ENCODE measurements around the gene CCDC160. TPM values are rescaled to one million over a fixed set of nuclear protein-coding genes. Genes with fewer than 3 reads are reported as not detected.

CCDC160 gene
- total RNA-seq, 1 experiment from 2014 or later: 1.8 TPM

- DNase-seq (ENCODE audit: low spot score) (no peak), ATAC-seq (peak; percentile 46; the same call in 1 of the 2 replicates)
- Mint-ChIP-seq H3K4me3 (no peak overlapping the region), H3K9me3 (no peaks in the 10 kb centered on the region), H3K4me1 (peaks cover 4% of the 10 kb centered on the region; the same call in 1 of the 2 replicates), H3K36me3 (no peaks in the 10 kb centered on the region), H3K27ac (no peak overlapping the region), H3K27me3 (ENCODE audit: low read depth) (no peaks in the 10 kb centered on the region)
- TF ChIP-seq RELA (CRISPR knock-in tag; IDR thresholded peaks at IDR 0.05; ENCODE audit: borderline replicate concordance): no peak
- no peak for TF ChIP-seq PREB (CRISPR knock-in tag; IDR thresholded peaks at IDR 0.05; ENCODE audit: borderline replicate concordance)
- no peak for TF ChIP-seq USF1 (CRISPR knock-in tag; IDR thresholded peaks at IDR 0.05)
- TF ChIP-seq HMGXB4 (CRISPR knock-in tag; IDR thresholded peaks at IDR 0.05): no peak
- no peak for TF ChIP-seq ZBTB21 (CRISPR knock-in tag; IDR thresholded peaks at IDR 0.05; ENCODE audit: borderline replicate concordance)
- TF ChIP-seq ETV6 (CRISPR knock-in tag; IDR thresholded peaks at IDR 0.05): no peak
- no peak for TF ChIP-seq ZNF232 (CRISPR knock-in tag; IDR thresholded peaks at IDR 0.05)
- no peak for TF ChIP-seq PRRX2 (CRISPR knock-in tag; IDR thresholded peaks at IDR 0.05)
- no peak for TF ChIP-seq CREB1 (CRISPR knock-in tag; IDR thresholded peaks at IDR 0.05)
- no peak for TF ChIP-seq TP53 (CRISPR knock-in tag; IDR thresholded peaks at IDR 0.05)
- no peak for TF ChIP-seq ZNF512 (CRISPR knock-in tag; IDR thresholded peaks at IDR 0.05; ENCODE audit: borderline replicate concordance)
- TF ChIP-seq ELF4 (CRISPR knock-in tag; IDR thresholded peaks at IDR 0.05; ENCODE audit: low read depth): no peak
- TF ChIP-seq NR3C1 (CRISPR knock-in tag; conservative IDR thresholded peaks at IDR 0.05; ENCODE audit: low read depth): no peak
- no peak for TF ChIP-seq FOXK1 (CRISPR knock-in tag; IDR thresholded peaks at IDR 0.05)
- POLR2A ChIA-PET: interaction anchor here (0.6 to 0.8 kb wide), 2 partner anchors 17 to 289 kb away, joined by 3 to 4 read pairs; no protein-coding TSS in a partner anchor
- CTCF ChIA-PET: interaction anchor here (1.0 to 1.7 kb wide), 3 partner anchors 16 to 176 kb away, joined by 3 to 5 read pairs (median 4); no protein-coding TSS in a partner anchor
These were observed 34.4 kb upstream of the CCDC160 start for GRCh38 chrX:134202561-134202960.

- H3K9me3 Mint-ChIP-seq: peaks cover 9% of the 10 kb centered on the region
- CTCF ChIA-PET: no interaction called here
- no peaks in the 10 kb centered on the region; the same call in 1 of the 2 replicates for H3K27me3 Mint-ChIP-seq (ENCODE audit: low read depth)
- DNase-seq (ENCODE audit: low spot score) (no peak), ATAC-seq (no peak)
- H3K4me3 Mint-ChIP-seq: no peak overlapping the region
- POLR2A ChIA-PET: no interaction called here
- H3K27ac Mint-ChIP-seq: no peak overlapping the region
- H3K36me3 Mint-ChIP-seq: peaks cover 3% of the 10 kb centered on the region; the same call in 1 of the 2 replicates
- H3K4me1 Mint-ChIP-seq: peaks cover 4% of the 10 kb centered on the region; the same call in 1 of the 2 replicates
- TF ChIP-seq FOXJ3 (CRISPR knock-in tag; IDR thresholded peaks at IDR 0.05; ENCODE audit: borderline replicate concordance) (no peak), FOXP1 (CRISPR knock-in tag; IDR thresholded peaks at IDR 0.05; ENCODE audit: borderline replicate concordance) (no peak), SMAD3 (CRISPR knock-in tag; IDR thresholded peaks at IDR 0.05; ENCODE audit: borderline replicate concordance) (no peak), MXD4 (CRISPR knock-in tag; IDR thresholded peaks at IDR 0.05; ENCODE audit: borderline replicate concordance) (no peak), CTCF (IDR thresholded peaks at IDR 0.05) (no peak), ARID4B (CRISPR knock-in tag; IDR thresholded peaks at IDR 0.05; ENCODE audit: borderline replicate concordance) (no peak), ERG (CRISPR knock-in tag; IDR thresholded peaks at IDR 0.05) (no peak), ATF3 (CRISPR knock-in tag; conservative IDR thresholded peaks at IDR 0.05) (no peak), PRRX2 (CRISPR knock-in tag; IDR thresholded peaks at IDR 0.05) (no peak), NR3C1 (CRISPR knock-in tag; conservative IDR thresholded peaks at IDR 0.05; ENCODE audit: low read depth) (no peak)
These were observed 30.8 kb upstream of the CCDC160 start for GRCh38 chrX:134206221-134206620.
